GM10266 (cell line): ENCODE measurements around the gene ZNF396.

ENCODE experiments used
- DNase-seq: peaks from one replicate; pipeline ENCODE4 v3.0.0; 2012; ENCODE audit errors: extremely low spot score
- CTCF ChIP-seq: IDR thresholded peaks from 2 replicates; pipeline ENCODE4 v1.5.1; 2012; ENCODE audit warnings: mild to moderate bottlenecking, low read depth; ENCODE audit not compliant: control insufficient read depth, insufficient read depth; ENCODE audit errors: missing control alignments

ZNF396 gene

GRCh38 chr18:35324926-35325655, 52.0 kb downstream of the ZNF396 start:
- no peak for DNase-seq
- TF ChIP-seq CTCF = no peak

- no peak for TF ChIP-seq CTCF
- no peak for DNase-seq
Observed at GRCh38 chr18:35322486-35323458, 54.4 kb downstream of the ZNF396 start.
